OCI-LY3 (cell line): ENCODE measurements around the gene C8G.

Source experiments
- CTCF ChIP-seq: fragments of 200-600, 300-600 bp; sonication (generic); IDR thresholded peaks from 2 replicates; pipeline ENCODE4 v1.5.1; 2014; ENCODE audit warnings: antibody characterized with exemption, low read length, low read depth
- EZH2phosphoT487 ChIP-seq: fragments of 200-600 bp; shearing (Covaris generic); IDR thresholded peaks from 2 replicates; pipeline ENCODE4 v1.6.1; 2018; ENCODE audit warnings: antibody characterized with exemption, mixed run types, low read depth

GRCh38 chr9:136995362-136995761 is 50.3 kb downstream of the C8G start:
- no peak for TF ChIP-seq CTCF
- no peak for TF ChIP-seq EZH2phosphoT487
